NCI-H82 treated with DMSO at 0.1 percent for 48 hours (cell line): ENCODE data around the gene CCDC106.

ENCODE experiments used
- DNase-seq: peaks from one replicate; lab custom pipeline; 2025; ENCODE audit not compliant: unreplicated experiment; lab: John Stamatoyannopoulos, UW

Gene CCDC106

GRCh38 chr19:55613930-55614710 is 33.9 kb upstream of the CCDC106 start:
- no peak for DNase-seq

GRCh38 chr19:55614711-55615542 is 33.1 kb upstream of the CCDC106 start:
- no peak for DNase-seq

DNA sequence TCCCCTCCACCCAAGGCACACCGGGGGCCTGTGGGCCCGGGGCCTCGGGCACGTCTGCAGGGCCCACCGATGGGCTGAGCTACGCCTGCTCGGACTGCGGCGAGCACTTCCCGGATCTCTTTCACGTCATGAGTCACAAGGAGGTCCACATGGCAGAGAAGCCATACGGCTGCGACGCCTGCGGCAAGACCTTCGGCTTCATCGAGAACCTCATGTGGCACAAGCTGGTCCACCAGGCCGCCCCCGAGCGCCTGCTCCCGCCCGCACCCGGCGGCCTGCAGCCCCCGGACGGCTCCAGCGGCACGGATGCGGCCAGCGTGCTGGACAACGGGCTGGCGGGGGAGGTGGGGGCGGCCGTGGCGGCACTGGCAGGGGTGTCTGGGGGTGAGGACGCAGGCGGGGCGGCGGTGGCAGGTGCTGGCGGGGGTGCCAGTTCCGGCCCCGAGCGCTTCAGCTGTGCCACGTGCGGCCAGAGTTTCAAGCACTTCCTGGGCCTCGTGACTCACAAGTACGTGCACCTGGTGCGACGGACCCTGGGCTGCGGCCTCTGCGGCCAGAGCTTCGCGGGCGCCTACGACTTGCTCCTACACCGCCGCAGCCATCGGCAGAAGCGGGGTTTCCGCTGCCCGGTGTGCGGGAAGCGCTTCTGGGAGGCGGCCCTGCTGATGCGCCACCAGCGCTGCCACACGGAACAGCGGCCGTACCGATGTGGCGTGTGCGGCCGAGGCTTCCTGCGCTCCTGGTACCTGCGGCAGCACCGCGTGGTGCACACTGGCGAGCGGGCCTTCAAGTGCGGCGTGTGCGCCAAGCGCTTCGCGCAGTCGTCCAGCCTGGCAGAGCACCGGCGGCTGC is 32.2 kb upstream of the CCDC106 start:
- no peak for DNase-seq

- DNase-seq, result no peak
These were observed 31.6 kb upstream of the CCDC106 start for GRCh38 chr19:55616395-55616875.

DNA sequence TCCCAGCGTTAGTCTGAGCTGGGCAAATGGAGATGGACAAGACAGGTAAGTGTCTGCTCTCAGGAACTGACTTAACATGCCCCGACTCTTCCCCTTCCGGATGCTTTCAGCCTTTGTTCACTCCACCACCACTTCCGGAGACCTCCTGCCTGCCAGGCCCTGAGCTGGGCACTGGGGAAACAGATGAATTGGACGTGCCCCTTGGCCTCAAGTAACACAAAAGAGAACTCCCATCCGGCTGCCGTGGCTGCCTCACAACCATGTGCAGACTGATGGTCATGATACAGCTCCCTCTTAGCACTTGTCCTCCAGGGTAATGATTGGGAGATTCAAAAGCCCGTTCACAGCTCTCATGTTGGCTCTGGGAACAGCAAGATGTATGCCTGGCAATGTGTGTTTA is 30.6 kb upstream of the CCDC106 start:
- DNase-seq, result no peak

DNA sequence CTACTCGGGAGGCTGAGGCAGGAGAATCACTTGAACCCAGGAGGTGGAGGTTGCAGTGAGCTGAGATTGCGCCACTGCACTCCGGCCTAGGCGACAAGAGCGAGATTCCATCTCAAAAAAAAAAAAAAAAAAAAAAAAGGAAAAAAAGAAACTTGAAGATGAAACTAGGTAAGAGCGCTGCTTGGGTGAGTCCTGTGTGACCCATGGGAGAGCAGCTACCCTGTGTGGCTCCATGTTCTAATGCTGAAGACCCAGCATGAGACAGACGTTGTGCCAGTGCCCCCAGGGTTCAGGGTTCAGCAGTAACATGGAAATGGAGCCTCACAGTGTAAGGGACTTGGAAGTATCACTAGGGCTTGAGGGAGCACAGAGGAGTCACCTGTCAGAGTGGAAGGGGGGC is 29.6 kb upstream of the CCDC106 start:
- no peak for DNase-seq

GRCh38 chr19:55619286-55619685 is 28.7 kb upstream of the CCDC106 start:
- no peak for DNase-seq

- DNase-seq, result no peak
These were observed 27.4 kb upstream of the CCDC106 start for GRCh38 chr19:55620410-55621204.

- no peak for DNase-seq
These were observed 26.8 kb upstream of the CCDC106 start for GRCh38 chr19:55621205-55621672.

GRCh38 chr19:55621673-55622231 is 26.3 kb upstream of the CCDC106 start:
- no peak for DNase-seq

DNA sequence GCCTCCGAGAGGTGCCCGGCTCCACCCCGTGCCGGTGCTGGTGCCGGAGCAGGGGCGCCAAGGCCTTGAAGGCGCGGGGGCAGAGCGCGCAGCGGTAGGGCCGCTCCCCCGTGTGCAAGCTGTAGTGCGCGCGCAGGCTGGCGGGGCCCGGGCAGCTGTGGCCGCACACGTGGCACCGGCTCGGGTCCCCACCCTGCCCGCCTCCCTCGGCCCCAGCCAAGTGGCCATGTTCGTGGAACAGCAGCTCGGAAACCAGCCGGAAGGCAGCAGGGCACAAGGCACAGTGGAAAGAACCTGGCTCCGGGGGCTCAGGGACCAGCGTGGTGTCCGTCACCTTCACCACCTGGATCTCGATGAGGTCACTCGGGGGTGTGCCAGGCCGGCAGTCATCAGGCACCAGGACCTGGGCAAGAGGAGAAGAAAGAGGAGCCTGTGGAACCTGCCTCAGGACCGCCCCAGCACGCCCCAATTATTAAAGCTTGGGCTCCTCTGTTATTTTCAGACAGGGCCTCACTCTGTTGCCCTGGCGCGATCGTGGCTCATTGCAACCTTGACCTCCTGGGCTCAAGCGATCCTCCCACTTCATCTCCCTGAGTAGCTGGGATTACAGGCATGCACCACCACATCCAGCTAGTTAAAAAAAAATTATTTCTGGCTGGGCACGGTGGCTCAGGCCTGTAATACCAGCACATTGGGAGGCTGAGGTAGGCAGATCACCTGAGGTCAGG is 25.6 kb upstream of the CCDC106 start:
- no peak for DNase-seq

DNA sequence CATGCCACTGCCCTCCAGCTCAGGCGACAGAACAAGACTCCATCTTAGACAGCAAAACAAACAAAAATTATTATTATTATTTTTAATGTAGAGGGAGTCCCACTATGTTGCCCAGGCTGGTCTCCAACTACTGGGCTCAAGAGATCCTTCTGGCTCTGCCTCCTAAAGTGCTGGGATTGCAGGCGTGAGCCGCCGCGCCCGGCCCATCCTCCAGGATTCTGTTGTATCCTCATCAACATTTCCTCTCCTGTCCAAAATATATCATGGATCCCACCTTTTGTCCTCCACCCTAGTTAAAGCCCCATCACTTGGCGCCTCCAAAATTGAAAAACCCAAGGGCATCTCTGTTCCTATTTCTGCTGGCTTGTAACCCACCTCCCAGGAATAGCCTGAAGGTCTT is 24.9 kb upstream of the CCDC106 start:
- DNase-seq, result no peak

DNA sequence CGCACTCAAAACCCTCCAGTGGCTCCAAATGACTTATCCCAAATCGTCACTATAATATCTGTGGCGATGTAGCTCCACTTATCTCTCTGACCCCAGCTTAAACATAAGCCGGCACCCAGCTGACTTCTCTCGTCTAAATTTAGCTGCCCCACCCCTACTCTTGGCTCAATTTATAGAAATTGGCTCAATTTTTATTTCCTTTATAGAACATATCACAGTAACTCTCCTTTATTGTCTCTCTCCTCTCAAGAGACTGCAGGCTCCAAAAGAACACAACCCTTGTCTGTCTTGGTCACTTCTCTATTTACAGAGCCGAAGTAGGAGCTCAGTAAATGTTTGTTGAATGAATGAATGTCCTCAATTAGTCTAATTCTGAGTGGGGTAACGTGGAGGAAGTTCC is 24.5 kb upstream of the CCDC106 start:
- DNase-seq, result no peak

DNA sequence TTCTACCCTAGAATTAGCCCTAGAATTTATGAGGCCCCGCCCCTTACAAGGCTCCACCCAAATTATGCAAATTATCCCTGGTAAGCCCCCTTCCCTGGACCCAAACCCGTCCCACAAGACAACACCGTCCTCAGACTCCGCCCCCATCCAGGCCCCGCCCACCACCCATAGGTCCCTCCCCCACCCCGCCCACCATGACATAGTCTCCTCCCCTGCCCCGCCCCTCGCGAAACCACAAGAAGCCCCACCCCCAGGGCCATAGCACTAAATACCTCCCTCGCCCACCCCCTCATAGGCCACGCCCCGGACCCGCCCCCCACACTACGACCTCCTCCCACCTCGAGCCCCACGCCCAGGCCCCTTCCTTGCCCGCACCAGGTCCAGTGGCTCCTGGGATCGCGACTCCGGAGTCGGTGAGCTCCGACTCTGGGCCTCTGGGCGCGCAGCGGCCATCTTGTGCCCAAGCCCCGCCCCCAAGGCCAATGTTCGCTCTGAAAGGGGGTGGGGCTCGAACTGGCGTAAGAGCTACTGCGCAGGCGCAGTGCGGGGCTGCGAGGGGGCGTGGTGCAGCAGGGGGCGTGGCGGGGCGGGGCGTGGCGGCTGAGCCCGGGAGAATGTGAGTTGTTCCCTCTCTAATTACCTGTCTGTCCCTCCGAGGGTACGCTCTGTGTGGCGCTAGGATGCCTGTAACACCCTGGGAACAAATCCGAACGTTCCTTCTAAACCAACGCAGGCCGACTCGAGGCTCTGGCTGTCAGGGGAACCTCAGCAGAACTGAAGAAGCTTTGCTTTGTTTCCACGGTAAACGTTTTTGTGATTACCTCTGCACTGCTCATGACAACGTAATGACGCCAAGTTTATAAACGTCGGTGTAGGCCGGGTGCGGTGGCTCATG is 23.7 kb upstream of the CCDC106 start, which contains the start of gene ZNF784:
TSS of gene ZNF784 (minus strand) at position 458 of the 895 bp plus-strand sequence. CDS start at position 453, 5 bp downstream.
- DNase-seq, result peak; percentile 90

GRCh38 chr19:55625004-55625326 is 23.0 kb upstream of the CCDC106 start:
- DNase-seq, result no peak

DNA sequence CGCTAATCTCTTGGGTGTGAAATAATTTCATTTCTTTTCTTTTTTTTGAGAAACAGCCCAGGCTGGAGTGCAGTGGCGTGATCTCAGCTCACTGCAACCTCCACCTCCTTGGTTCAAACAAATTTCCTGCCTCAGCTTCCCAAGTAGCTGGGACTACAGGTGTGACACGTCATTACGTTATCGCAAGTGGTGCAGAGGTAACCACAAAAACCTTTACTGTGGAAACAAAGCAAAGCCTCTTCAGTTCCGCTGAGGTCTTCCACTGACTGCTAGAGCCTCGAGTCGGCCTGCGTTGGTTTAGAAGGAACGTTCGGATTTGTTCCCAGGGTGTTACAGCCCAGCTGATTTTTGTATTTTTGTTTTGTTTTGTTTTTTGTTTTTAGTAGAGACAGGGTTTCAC is 21.7 kb upstream of the CCDC106 start:
- no peak for DNase-seq

GRCh38 chr19:55632463-55632834 is 15.6 kb upstream of the CCDC106 start:
- DNase-seq, result peak; percentile 71

GRCh38 chr19:55633861-55634260 is 14.2 kb upstream of the CCDC106 start:
- no peak for DNase-seq
